Endometrial microvascular endothelial cells (primary cell): Measurements from ENCODE around the gene SERINC5. TPM values are rescaled to one million over a fixed set of nuclear protein-coding genes. Genes with fewer than 3 reads are reported as not detected.
"Not testable (repeated sequence)": the region's sequence is repeated elsewhere in the genome, so short reads cannot be mapped to it uniquely, and the experiment has no call there.

Experiments used
- in situ Hi-C: cut with HindIII; loops from 2 replicates; pipeline ENCODE4 v1.10.0; 2017; ENCODE audit warnings: low sequenced_read_pairs, low pct_unique_long_range_greater_than_20kb; ENCODE audit errors: inconsistent ontology term
- total RNA-seq: library from RNA; depleted of rRNA; stranded (reverse); fragments of >200 nt; gene quantifications from one replicate; pipeline ENCODE4 v1.2.3, GENCODE V29; 2015; ENCODE audit errors: inconsistent ontology term

SERINC5 gene
- total RNA-seq, 1 donor from 2014 or later: 4.2 TPM

- in situ Hi-C loops: no loop called here
Observed at GRCh38 chr5:80152778-80153177, 103.1 kb downstream of the SERINC5 start.

GRCh38 chr5:80151890-80152289, 104.0 kb downstream of the SERINC5 start:
- in situ Hi-C loops: no loop called here

- in situ Hi-C loops: no loop called here
Observed at GRCh38 chr5:80150731-80151130, 105.1 kb downstream of the SERINC5 start.

GRCh38 chr5:80149161-80149609, 106.7 kb downstream of the SERINC5 start:
- in situ Hi-C loops: no loop called here

GRCh38 chr5:80147119-80147815, 108.6 kb downstream of the SERINC5 start:
- in situ Hi-C loops: no loop called here

- in situ Hi-C loops: no loop called here
Observed at GRCh38 chr5:80146046-80146445, 109.8 kb downstream of the SERINC5 start.

GRCh38 chr5:80143491-80143890, 112.4 kb downstream of the SERINC5 start:
- in situ Hi-C loops: no loop called here

GRCh38 chr5:80142996-80143395, 112.9 kb downstream of the SERINC5 start:
- in situ Hi-C loops: no loop called here

- in situ Hi-C loops: no loop called here
Observed at GRCh38 chr5:80141681-80142080, 114.2 kb downstream of the SERINC5 start.

- in situ Hi-C loops: no loop called here
Observed at GRCh38 chr5:80141147-80141671, 114.6 kb downstream of the SERINC5 start.

- in situ Hi-C loops: no loop called here
Observed at GRCh38 chr5:80140496-80140895, 115.4 kb downstream of the SERINC5 start.

GRCh38 chr5:80139466-80139972, 116.3 kb downstream of the SERINC5 start:
- in situ Hi-C loops: no loop called here

GRCh38 chr5:80138486-80138885, 117.4 kb downstream of the SERINC5 start:
- in situ Hi-C loops: no loop called here

GRCh38 chr5:80136798-80137197, 119.0 kb downstream of the SERINC5 start:
- in situ Hi-C loops: not testable (repeated sequence)

- in situ Hi-C loops: no loop called here
Observed at GRCh38 chr5:80134876-80135275, 121.0 kb downstream of the SERINC5 start.

- in situ Hi-C loops: no loop called here
Observed at GRCh38 chr5:80129146-80129545, 126.7 kb downstream of the SERINC5 start.

- in situ Hi-C loops: no loop called here
Observed at GRCh38 chr5:80128141-80128540, 127.7 kb downstream of the SERINC5 start.

GRCh38 chr5:80127116-80127552, 128.7 kb downstream of the SERINC5 start:
- in situ Hi-C loops: no loop called here

- in situ Hi-C loops: no loop called here
Observed at GRCh38 chr5:80125962-80126480, 129.8 kb downstream of the SERINC5 start.
